ENCODE data around the gene NFIC.
"Not testable (repeated sequence)": the region's sequence is repeated elsewhere in the genome, so short reads cannot be mapped to it uniquely, and the experiment has no call there.

Gene NFIC

DNA sequence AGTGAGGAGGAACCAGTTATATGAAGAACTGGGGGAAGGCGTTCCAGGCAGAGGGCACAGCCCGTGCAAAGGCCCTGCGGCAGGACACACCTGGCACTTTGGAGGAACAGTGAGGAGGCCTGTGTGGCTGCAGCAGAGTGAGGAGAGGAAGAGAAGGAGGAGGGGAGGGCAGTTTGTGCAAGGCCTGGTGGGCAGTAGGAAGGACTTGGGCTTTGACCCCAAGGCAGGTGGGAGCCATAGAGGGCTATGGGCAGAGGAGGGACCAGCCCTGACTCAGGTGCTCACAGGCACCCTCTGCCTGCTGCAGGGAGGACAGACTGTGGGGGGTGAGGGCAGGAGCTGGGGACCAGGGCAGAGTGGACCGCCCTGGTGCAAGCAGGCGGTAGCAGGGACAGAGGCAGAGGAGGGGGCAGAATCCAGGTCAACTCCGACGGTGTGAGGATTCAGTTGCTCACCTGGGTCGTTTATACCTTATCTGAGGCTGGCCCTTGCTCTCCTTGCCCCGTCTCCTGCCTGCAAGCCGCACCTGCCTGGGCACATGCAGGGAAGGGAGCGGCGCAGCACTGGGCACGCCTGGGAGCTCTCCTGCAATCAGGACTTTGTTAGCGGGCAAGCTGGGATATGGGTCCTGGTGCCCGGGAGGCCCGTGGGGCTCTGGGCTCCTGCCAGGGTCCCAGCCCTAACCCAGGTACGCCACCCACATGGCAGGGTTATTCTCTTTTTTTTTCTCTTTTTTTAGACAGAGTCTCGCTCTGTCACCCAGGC, 34.8 kb downstream of the NFIC start:
- DNase-seq = no peak

- no peak for DNase-seq
These were observed 36.5 kb downstream of the NFIC start for GRCh38 chr19:3402631-3403443.

DNA sequence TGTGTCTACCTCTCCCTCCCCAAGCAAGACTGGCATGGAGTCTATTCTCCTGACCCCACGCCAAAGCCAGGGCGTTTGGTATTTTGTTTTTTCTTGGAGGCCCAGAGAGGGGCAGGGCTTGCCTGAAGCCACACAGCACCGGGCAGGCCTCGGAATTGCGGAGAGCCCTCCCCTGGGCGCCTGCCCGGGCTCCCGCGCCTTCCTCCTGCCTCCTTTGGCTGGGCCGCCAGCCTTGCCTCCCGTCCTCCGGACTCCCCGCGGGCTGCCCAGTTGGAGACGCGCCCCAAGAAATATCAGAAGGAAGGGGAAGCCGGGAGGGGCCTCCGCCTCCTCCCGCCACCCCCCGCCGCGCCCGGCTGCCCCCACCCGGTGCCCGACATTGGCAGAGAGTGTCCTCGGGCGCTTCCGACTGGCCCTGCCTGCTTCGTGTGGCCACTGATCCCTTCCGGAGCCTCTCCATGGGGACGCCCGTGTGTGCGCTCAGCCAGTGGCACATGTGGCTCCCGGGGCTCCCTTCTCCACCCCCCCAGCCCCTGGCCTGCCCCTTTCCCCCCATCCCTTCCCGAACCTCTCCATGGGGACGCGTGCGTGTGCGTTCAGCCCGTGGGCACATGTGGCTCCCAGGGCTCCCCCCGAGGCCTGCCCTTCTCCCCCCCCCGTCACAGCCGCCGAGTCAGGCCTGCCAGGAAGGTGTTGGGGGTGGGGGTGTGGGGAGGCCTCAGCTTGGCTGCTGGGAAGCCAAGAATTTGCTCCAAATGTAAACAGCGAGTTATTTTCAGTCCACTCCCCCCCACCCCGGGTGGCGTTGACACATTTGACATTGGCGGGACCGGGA, 37.3 kb downstream of the NFIC start:
- no peak for DNase-seq

- DNase-seq = no peak
These were observed 38.2 kb downstream of the NFIC start for GRCh38 chr19:3404324-3405260.

GRCh38 chr19:3405261-3405653, 38.9 kb downstream of the NFIC start:
- no peak for DNase-seq

DNA sequence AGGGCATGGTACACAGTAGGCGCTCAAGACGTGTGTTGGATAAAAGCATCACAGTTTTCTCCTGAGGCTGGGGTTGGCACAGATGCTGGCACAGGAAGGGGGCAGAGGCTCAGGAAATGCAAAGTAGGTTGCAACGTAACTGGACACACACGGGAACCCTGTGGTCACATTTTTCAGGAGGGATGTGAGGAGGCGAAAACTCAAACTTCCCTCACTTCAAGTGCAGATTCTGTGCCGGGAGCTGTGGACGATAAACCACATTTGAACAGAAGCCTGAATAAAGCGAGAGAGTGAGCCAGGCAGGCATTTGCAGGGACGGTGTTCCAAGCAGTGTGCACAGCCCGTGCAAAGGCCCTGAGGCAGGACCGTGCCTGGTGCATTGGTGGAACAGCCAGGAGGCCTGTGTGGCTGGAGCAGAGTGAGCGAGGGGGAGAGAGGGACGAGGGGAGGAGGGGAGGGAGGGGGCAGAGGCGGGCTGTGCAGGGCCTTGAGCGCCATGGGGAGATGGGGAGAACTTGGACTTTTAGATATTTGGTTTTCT, 40.3 kb downstream of the NFIC start:
- no peak for DNase-seq

GRCh38 chr19:3407556-3408516, 41.5 kb downstream of the NFIC start:
- no peak for DNase-seq

GRCh38 chr19:3408996-3409345, 42.6 kb downstream of the NFIC start:
- DNase-seq = no peak

- no peak for DNase-seq
These were observed 43.1 kb downstream of the NFIC start for GRCh38 chr19:3409346-3410064.

DNA sequence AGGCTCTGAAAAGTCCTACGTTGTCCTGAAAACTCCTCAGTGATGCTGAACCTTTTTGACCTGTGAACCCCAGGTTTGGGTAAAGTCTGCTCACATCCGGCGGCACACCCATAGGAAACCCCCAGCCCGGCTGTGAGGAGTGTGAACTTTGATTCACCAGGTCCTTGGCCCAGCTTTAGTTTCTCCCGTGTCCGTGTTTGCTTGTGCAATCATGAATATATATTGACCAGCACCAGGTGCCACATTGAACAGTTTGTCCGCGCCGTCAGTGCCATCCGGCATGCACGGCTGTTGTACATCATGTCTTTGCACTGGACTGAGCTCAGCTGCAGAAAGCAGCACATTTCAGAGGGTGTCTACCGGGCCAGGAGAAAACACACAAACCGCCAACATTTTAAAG, 45.3 kb downstream of the NFIC start:
- no peak for DNase-seq

- no peak for DNase-seq
These were observed 45.7 kb downstream of the NFIC start for GRCh38 chr19:3412066-3412465.

DNA sequence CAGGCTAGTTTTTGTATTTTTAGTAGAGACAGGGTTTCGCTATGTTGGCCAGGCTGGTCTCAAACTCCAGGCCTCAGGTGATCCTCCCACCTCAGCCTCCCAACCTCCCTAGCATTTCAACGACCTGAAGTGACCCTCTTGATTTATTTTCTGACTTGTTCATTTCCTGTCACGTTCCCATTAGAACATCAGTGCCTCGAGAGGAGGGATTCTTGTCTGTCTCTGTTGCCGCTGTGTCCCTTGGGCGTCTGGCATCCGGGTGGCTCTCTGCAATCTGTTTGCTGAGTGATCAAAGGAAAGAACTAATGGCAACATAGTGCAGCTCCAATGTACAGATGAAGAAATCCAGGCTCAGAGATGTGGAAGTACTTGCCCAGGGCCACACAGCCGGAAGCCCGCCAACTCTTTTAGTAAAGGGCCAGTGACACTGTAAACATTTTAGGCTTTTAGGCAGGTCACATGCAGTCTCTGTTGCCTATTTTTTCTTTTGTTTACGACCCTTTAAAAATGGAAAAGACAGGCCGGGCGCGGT, 47.5 kb downstream of the NFIC start:
- no peak for DNase-seq

DNA sequence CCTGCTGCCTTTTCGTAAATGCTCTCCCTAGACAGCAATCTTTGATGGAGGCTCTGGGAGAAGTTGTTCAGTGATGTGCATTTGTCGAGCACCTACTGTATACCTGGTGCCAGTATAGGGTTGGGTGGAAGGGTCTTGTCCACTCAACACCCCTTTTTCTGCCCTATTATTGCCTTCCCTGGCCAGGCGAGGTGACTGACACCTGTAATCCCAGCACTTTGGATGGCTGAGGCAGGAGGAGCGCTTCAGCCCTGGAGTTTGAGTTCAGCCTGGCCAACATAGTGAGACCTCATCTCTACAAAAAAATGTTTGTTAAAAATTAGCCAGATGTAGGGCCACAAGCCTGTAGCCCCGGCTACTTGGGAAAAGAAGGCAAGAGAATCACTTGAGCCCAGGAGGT, 49.3 kb downstream of the NFIC start:
- DNase-seq = no peak

DNA sequence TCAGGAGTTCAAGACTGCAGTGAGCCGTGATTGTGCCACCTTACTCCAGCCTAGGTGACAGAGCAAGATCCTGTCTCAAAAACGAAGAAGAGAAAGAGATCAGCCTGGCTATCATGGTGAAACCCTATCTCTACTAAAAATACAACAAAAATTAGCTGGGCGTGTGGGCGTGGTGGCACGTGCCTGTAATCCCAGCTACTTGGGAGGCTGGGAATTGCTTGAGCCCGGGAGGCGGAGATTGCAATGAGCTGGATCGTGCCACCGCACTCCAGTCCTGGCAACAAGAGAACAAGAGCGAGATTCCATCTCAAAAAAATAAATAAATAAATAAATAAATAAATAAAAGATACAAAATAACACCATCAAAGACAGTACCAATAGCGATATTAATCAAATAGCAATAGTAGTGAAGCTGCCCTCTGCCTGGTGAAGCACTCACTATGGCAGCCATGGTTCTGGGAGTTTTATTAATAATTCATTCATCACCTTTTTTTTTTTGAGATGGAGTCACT, 53.9 kb downstream of the NFIC start:
- DNase-seq = no peak

GRCh38 chr19:3420909-3421619, 54.7 kb downstream of the NFIC start:
- no peak for DNase-seq

- DNase-seq = not testable (repeated sequence)
These were observed 55.3 kb downstream of the NFIC start for GRCh38 chr19:3421656-3422055.

DNA sequence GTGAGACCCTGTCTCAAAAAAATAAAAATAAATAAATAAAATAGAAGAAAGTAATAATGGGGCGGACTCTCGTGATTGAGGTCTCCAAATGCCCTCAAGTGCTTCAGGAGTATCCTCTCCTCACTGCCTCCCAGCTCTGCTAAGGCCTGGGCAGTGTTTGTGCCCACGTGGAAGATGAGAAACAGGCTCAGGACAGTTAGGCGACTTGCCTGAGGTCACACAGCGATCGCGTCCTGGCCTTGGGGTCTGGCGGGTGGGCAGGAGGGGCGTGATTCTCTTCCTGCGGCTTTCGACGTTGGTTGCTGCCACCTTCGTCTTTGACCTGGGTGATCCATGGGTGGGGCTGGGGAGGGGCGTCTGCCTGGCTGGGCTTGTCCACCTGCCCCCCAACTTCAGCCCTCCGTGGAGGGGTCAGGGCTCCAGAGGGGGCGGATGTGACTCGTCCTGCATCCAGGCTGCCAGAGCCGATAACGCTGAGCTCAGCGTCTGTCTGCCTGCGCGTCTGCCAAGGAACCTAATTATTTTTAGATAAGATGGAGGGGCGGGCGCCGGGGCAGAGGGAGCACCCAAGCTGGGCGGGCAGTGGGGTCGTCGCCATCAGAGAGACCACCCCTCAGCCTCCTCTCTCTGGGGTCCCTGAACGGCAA, 56.9 kb downstream of the NFIC start:
- DNase-seq = no peak

- no peak for DNase-seq
These were observed 60.0 kb downstream of the NFIC start for GRCh38 chr19:3426433-3426832.

DNA sequence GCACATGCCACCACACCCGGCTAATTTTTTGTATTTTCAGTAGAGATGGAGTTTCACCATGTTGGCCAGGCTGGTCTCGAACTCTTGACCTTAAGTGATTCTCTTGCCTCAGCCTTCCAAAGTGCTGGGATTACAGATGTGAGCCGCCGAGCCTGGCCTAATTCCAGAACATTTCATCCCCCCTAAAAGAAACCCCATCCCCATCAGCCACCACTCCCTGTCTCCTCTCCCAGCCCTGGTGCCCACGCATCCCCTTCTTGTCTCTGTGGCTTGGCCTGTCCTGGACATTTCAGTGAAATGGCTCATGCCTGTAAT, 63.9 kb downstream of the NFIC start:
- not testable (repeated sequence) for DNase-seq

All from NCI-H187 treated with DMSO at 0.1 percent for 48 hours (cell line).